GM18499 (cell line): ENCODE results near the gene RFTN1.
A peak's percentile ranks its signal among the peaks of the same experiment; 100 is the strongest.

Experiments used
- ATAC-seq: cut with Tn5 transposase; IDR thresholded peaks from one replicate; pipeline ENCODE4 v1.9.1; 2021; ENCODE audit warnings: moderate number of reproducible peaks; ENCODE audit not compliant: insufficient read depth, unreplicated experiment

The RFTN1 gene

DNA sequence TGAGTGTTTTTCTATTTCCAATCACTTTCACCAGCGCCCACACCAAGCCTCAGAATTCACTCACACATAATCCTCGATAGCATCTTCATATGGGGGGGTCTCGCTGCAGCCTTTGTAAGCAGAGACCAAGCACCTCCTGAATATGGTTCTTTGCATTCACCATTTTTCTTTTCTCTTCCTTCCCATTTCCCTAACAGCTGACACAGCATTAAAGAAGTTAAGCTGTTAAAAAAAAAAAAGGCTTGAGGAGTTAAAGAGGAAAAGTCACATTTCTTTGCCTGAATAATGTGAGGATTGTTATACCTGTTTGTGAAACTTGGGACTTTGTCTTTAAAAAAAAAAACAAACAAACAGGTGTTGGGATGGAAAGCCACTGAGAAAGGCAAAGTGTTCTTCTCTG is 41.6 kb downstream of the RFTN1 start:
- ATAC-seq, result no peak

GRCh38 chr3:16470590-16470989 is 42.9 kb downstream of the RFTN1 start:
- ATAC-seq, result no peak

DNA sequence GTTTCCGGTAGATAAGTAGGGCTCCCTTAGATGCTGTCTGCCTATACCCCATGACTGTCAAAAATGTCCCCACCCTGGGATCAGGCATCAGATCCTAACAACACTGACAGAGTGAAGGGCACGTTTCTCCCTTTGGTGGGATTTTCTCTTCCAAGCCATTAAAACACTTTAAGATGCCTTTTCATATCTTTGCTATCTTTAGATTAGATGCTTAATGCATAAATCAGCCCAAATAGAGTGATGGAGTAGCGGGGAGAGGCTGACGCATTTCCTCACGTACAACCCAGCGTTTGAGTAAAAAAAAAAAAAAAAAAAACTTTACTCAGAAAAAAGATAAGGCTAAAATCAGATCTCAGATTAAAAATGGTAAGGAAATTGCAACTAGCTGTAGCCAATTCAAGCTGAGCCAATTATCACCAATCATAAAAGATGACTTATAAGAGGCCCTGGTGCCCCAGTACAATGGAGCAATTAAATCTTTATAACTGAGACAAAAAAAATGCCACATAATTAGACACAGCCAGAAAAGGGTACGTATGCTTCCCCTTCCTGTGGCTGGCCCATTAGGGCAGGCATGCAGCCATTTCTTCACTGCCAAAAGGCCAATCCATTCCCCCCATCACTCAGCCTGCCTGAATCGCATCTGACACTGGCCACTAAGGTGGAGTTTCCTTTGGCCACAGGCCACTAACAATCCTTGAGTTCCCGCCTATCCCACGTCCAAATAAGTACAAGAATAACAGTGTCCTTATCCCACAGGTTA is 45.0 kb downstream of the RFTN1 start:
- no peak for ATAC-seq

GRCh38 chr3:16468002-16468335 is 45.5 kb downstream of the RFTN1 start:
- no peak for ATAC-seq

DNA sequence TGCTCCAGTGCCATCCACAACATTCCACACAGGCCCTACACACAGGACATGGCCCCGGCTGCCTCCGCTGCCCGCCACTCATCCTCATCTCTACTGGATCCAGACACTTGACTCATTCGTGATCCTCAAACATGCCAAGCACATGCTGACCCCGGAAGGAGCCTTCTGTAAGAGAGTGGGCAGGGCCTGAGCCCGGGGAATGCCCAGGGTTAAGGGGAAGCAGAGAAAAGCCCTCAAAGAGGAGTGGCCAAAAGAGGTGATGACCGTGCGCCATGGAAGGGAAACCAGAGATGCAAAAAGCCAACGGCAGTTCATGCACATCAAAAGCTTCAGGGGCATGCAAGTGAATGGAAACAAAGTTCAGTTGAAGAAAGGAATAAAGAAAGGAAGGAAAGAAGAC is 46.1 kb downstream of the RFTN1 start:
- peak; percentile 76 for ATAC-seq

DNA sequence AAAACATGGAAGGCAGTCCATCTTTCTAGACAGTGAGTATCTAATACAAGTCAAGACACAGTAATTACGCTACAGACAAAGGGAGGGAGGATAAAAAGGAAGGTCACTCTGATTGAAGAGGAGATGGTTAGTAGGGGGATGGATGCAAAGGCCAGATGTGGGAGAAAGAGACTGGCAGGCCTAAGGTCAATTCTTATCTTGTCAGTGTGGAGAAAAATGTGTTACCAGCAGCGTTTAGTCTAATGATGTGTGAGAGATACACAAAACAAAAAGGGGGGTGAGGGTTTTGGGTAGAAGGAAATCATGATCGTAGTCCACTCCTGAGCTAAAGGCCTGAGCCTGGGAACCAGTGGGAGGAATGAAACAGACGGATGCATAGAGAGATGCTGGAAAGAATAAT is 46.7 kb downstream of the RFTN1 start:
- ATAC-seq, result no peak

DNA sequence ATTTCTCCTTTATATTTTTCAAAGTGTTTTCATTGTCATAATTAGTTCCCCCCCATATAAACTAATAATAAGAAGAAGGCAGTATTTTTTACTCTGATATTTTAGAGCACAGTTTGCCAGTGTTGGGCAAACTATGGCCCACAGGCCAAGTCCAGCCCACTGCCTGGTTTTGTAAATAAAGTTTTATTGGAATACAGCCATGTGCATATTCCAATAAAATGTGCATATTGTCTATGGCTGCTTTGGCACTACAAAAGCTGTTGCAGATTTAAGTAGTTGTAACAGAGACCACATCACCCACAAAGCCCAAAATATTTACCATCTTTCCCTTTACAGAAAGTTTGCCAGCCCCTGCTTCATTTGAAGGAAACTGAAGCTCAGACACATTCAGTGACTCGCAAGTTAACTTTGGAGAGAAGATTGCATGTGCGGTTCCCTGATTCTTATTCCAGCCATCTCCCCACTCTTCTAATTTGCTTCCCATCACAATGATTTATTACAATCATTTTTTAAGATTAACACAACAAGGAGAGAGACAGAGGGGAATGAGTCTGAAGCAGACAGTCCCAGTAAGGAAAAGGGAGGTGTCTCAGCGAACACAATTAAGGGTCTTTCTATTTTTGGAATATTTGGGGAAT is 48.9 kb downstream of the RFTN1 start:
- no peak for ATAC-seq

DNA sequence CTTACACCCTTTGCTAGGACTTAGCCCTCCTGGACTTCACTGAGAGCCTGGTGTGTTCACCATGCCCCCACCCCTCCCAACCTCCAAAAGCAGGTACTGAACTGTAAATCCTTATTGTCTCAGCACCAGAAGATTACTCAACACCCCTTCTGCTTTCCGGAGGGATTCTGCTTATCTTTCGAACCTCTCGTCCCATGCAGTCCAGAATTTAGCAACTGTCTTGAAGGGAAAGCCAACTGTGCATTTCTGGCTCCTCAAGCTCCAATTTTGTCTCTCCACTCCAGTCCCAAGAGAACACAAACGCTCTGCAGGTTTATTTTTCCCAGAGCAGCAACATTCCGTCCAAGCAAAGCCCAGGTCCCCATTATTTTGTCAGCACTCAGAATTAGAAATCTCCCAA is 49.6 kb downstream of the RFTN1 start:
- ATAC-seq, result no peak

- ATAC-seq, result no peak
These were observed 50.4 kb downstream of the RFTN1 start for GRCh38 chr3:16463119-16463518.

GRCh38 chr3:16462679-16463078 is 50.8 kb downstream of the RFTN1 start:
- ATAC-seq, result no peak

DNA sequence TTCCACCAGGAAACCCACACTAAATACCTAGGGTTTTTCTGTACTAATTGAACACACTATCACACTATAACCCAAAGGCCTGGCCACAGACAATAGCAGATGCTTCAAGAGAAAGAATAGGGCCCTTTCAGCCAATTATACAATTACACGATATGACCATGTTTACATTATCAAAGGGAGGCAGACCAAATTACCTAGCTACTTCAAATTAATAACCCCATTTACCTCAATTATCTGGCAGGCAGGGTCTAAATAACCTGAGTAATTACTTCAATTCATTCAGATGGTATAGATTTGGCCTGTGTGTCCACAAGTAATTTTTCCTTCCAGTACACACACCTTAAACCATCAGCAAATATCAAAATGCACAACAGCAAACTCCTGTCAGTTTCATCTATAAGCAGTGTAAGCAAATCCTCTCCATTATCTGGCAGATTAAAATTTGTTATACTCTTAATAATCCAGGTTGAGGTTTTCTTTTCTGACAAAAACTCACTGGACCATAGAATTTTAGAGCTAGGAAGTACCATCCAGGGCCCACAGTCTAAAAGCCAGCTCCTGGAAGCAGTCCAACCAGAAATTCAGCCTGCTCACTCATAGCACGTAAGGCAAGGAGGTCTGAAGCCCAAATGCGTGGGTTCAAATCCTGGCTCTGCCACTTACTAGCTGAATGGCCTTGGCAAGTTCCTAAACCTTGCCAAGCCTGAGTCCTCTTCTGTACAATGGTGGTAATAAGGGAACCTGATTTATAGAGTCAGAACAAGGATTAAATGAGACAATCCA is 51.8 kb downstream of the RFTN1 start:
- no peak for ATAC-seq

DNA sequence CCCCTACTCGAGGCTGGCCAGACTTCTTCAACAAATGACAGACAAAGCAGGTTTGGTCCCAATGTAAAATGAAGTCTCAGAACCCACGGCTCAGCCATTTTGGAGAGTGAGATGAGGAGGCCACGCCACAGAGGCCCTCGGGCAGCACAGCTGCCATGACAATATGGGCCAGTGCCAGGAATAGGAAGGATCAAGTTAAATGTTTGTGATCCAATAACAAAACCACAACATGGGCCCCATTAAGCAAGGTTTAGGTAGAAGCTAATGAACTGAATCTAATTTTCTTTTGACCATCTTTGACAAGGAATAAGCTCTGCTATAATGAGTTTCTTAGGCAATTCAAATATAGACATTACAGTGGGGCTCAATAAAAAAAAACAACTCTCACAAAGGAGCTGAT is 52.6 kb downstream of the RFTN1 start:
- ATAC-seq, result no peak

DNA sequence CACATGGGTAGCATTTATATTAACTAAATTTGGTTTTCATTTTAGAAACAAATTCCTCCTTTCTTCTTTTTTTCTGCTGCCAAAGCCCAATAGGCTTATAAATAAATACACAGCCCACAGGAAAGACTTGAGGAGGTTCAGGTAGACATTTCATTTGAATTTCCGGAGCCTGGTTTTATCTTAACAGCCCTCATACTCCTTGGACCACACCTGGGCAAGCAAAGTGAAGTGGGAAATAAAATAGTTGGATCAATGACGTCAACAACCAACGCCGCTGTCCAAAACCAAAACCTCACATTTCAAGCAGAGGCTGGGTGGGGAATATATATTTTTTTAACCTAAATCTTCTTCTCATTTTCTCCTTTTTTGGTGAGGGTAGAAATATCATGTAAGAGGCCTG is 53.2 kb downstream of the RFTN1 start:
- no peak for ATAC-seq

DNA sequence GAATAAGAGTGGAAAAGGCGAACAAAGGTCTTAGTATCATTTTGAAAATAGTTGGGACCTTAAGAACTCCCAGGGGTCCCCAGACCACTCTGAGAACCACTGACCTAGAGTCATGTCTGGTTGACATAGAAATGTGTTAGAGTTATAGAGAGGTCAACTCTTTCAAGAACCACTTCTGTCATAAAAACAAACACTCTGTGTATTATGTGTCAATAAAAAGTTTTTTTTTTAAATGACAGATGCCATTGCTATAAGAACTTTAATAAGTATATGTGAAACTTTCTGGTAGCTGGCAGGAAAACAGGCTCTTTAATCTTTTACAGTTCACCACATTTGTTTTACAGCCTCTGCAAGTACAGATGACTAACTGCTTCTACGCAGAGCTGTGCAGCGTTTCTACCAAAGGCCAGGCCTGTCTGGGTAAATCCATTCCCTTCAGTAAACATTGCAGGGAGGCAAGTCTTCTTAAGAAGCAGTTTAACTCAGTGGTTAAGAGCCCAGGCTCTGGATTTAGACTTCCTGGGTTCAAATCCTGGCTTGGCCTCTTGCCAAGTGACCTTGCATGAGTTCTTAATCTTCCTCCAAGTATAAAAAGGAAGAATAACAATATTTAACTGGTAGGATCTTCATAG is 56.6 kb downstream of the RFTN1 start:
- no peak for ATAC-seq

- no peak for ATAC-seq
These were observed 57.5 kb downstream of the RFTN1 start for GRCh38 chr3:16455966-16456365.

DNA sequence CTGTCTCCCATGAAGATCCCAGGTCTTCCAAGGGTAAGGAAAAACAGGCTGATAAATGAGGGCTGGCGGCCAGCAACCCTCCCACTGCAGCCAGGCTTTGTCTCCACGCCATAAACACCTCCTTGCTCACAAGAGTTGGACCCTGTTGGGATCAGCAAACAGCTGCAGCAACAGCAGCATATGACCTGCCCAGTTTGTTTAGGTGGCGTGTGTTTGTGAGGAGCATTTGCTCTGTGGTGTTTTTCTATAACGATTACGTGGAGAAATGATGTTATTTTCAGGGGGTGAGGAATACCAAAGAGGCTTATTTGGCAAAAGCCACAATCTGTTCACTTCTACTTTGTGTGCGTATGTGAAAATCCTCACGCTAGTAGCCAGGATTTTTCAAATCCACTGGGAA is 58.5 kb downstream of the RFTN1 start:
- no peak for ATAC-seq

- ATAC-seq, result no peak
These were observed 61.2 kb downstream of the RFTN1 start for GRCh38 chr3:16452261-16452660.

GRCh38 chr3:16449369-16449768 is 64.1 kb downstream of the RFTN1 start:
- no peak for ATAC-seq

DNA sequence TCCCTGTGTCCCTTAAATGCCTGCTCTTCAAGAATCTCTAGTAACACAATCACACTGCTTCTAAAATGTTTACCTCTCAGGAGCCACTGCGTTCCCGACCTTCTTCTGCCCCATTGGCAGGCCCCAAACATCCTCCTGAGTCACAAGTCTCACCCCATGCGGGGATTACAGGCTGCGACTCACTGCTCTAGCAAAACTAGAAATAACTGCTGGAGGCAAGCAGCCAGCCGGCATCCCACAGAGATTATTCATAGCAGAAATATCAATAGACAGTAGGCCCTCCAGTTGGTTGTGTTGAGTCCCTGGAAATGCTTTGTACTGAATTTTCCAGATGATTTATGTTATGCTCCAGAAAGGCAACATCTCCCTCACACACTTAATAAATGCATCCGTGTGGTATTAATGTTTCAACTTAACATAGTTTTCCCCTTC is 64.8 kb downstream of the RFTN1 start:
- ATAC-seq, result no peak

DNA sequence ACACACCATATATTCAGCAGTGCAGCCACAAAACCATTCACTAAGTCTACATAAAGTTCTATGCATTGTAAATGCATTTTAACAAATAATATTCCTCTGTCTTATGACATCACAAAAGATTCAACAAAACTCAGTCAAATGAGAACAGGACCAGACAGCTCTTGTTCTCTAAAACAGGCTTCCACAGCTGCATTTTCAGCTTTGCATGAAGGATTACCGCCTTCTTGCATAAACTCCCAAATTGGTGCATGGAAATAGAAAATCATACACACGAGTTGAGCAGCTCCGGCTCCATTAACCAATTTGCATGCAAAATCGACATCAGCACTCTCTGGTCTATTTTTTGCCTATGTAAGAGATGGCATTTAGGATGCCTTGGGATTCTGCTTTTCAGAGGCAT is 66.4 kb downstream of the RFTN1 start:
- ATAC-seq, result no peak

DNA sequence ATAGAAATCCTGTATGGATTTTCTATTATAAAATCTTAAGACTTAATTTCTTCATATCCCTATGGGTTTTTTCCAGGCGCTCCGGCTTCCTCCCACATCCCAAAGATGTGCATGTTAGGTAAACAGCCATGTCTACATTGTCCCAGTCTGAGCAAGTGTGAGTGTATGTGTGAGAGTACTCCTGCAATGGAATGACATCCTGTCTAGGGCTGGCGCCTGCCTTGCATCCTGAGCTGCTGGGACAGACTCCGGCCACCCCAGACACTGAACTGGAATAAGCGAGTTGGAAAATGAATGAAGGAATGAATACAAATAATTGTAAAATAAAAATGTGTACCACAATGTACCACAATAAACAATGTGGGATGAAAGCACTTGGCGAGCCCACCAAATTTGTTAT is 69.2 kb downstream of the RFTN1 start:
- no peak for ATAC-seq
